Measurements from ENCODE around the gene BMF. TPM values are rescaled to one million over a fixed set of nuclear protein-coding genes. Genes with fewer than 3 reads are reported as not detected.

BMF gene
- total and polyA plus RNA-seq, 2 donors (not counting 3 experiments of a cell fraction or from before 2014, with no cell fraction given) = 8.6 to 9.8 TPM

GRCh38 chr15:40137303-40138200, 28.9 kb upstream of the BMF start:
- dilution Hi-C loops (cut with MboI; ENCODE audit: extremely low pct_ligation_motif_present, low sequenced_read_pairs) = no loop called here
- BruUV-seq (replicated peaks) = no TSS peak
- CTCF ChIA-PET = interaction anchor here (0.7 kb wide), 1 partner anchor 29 kb away, joined by 3 read pairs; the partner anchor contains the start of gene BMF

More at GRCh38 chr15:40137303-40138200, 28.9 kb upstream of the BMF start:
- H3K4me2 ChIP-seq (ENCODE audit: insufficient read depth, low read length) = no peak overlapping the region
- intact Hi-C loops (cut with micrococcal nuclease) = no loop called here
- no peaks in the 10 kb centered on the region for H3K36me3 ChIP-seq (ENCODE audit: control insufficient read depth in 2 of 2, extremely low read depth in 1 of 2, insufficient read depth in 2 of 2, low read length in 2 of 2)
- no peak overlapping the region for H3K4me3 ChIP-seq (replicated peaks in 1 of 3; ENCODE audit: insufficient read depth in 1 of 3, low read depth in 1 of 3, low read length in 3 of 3)
- no peak for DNase-seq (ENCODE audit: low read depth, low spot score)
- H3K9me3 ChIP-seq (replicated peaks; ENCODE audit: control insufficient read depth, insufficient read depth, low read length) = no peaks in the 10 kb centered on the region
- no peak for FAIRE-seq
- no peaks in the 10 kb centered on the region for H4K20me1 ChIP-seq (replicated peaks; ENCODE audit: control insufficient read depth, extremely low read depth, insufficient read depth, low read length)
- H3K79me2 ChIP-seq (ENCODE audit: control insufficient read depth, insufficient read depth, low read length) = no peaks in the 10 kb centered on the region
- no peaks in the 10 kb centered on the region for H3K9me1 ChIP-seq (replicated peaks; ENCODE audit: control insufficient read depth, extremely low read depth, insufficient read depth, low read length)
- no peak overlapping the region for H3K27ac ChIP-seq (ENCODE audit: insufficient read depth, low read depth, low read length)
- H2AFZ ChIP-seq (ENCODE audit: low read depth, low read length) = no peak overlapping the region
- no peak for TF ChIP-seq FOS (IDR thresholded peaks at IDR 0.05; ENCODE audit: borderline replicate concordance, insufficient read depth, low read length)
- no peak for TF ChIP-seq EZH2 (IDR thresholded peaks at IDR 0.05; ENCODE audit: borderline replicate concordance, low read depth, low read length, severe bottlenecking)
- no peak for TF ChIP-seq JUN (IDR thresholded peaks at IDR 0.05; ENCODE audit: borderline replicate concordance, insufficient read depth, insufficient read length, low read depth)
- no peak for TF ChIP-seq POLR2A (IDR thresholded peaks at IDR 0.05; ENCODE audit: low read depth, low read length)
- TF ChIP-seq MYC (IDR thresholded peaks at IDR 0.05; ENCODE audit: low read depth, low read length) = no peak
- TF ChIP-seq GATA2 (IDR thresholded peaks at IDR 0.05; ENCODE audit: insufficient read depth, insufficient read length, low read depth, low read length) = no peak
- TF ChIP-seq POLR2AphosphoS5 (IDR thresholded peaks at IDR 0.05; ENCODE audit: insufficient read depth, low read depth, low read length) = no peak
- TF ChIP-seq MAX (IDR thresholded peaks at IDR 0.05; ENCODE audit: insufficient read depth, insufficient read length) = no peak
- no peak for TF ChIP-seq CTCF (IDR thresholded peaks at IDR 0.05; ENCODE audit: extremely low read depth in 1 of 2, insufficient read depth in 1 of 2, low read depth in 1 of 2, low read length in 2 of 2)
- POLR2A ChIA-PET = no interaction called here
- H3K4me1 ChIP-seq (ENCODE audit: control insufficient read depth, extremely low read depth, insufficient read depth, low read length) = no peaks in the 10 kb centered on the region
- H3K27me3 ChIP-seq (ENCODE audit: control insufficient read depth in 2 of 2, insufficient read depth in 2 of 2, low read length in 2 of 2) = peaks cover 4 to 8% of the 10 kb centered on the region in 2 experiments
- H3K9ac ChIP-seq (replicated peaks; ENCODE audit: extremely low read depth, insufficient read depth, low read length) = no peak overlapping the region

Measured in endothelial cell of umbilical vein (primary cell).